Endometrium (tissue), 2 donors: Measurements from ENCODE around the gene SMIM44.

ENCODE experiments used
- FAIRE-seq: peaks from 2 replicates; lab custom pipeline; 2012; peaks lifted over from hg19 to GRCh38; lab: Jason Lieb, UNC
- donor health status: control.
- donor health status: control.

The SMIM44 gene

DNA sequence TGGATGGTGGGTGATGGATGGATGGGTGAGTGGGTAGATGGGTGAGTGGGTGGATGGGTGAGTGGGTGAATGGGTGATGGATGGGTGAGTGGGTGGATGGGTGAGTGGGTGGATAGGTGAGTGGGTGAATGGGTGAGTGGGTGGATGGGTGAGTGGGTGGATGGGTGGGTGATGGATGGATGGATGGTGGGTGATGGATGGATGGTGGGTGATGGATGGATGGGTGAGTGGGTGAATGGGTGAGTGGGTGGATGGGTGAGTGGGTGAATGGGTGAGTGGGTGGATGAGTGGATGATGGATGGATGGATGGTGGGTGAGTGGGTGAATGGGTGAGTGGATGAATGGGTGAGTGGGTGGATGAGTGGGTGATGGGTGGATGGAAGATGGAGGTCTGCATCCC, 5.7 kb downstream of the SMIM44 start:
- FAIRE-seq: no peak

DNA sequence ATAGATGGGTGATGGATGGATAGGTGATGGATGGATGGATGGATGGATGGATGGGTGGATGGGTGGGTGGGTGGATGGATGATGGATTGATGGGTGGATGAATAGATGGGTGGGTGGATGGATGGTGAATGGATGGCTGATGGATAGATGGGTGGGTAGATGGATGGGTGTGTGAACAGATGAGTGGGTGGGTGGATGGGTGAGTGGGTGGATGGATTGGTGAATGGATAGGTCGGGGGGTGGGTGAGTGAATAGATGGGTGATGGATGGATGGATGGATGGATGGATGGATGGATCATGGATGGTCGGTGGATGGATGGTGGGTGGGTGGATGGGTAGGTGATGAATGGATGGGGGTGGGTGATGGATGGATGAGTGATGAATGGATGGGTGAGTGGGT, 6.4 kb downstream of the SMIM44 start:
- no peak for FAIRE-seq

DNA sequence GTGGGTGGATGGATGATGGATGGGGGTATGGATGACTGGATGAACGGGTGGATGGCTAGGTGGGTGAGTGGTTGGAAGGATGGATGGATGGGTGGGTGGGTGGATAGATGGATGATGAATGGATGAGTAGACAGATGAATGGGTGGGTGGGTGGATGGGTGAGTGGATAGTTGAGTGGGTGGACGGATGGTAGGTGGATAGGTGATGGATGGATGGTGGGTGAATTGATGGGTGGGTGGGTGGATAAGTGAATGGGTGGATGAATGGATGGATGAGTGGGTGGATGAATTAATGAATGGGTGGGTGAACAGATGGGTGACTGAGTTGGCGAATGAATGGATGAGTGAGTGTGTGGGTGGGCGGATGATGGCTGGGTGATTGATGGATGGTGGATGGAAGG, 7.8 kb downstream of the SMIM44 start:
- no peak for FAIRE-seq

DNA sequence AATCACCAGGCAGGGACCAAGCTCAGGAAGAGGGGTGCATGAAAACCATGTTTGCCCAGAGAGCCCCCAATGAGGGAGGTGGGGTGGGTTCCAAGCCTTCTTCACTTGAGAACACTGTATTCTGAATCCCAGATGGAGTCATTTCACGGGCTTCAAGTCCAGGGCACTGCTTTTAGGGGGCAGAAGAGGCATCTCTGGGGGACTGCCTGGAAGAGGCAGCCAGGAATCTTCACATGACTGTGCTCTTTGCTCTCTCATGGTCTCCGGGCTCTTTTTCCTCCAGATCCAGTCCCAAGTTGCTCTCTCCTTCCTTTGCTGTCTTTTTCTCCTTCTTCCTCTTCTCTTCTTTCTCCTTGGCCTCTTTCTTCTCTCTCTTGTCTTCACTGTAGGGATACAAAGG, 8.6 kb downstream of the SMIM44 start:
- FAIRE-seq: no peak

DNA sequence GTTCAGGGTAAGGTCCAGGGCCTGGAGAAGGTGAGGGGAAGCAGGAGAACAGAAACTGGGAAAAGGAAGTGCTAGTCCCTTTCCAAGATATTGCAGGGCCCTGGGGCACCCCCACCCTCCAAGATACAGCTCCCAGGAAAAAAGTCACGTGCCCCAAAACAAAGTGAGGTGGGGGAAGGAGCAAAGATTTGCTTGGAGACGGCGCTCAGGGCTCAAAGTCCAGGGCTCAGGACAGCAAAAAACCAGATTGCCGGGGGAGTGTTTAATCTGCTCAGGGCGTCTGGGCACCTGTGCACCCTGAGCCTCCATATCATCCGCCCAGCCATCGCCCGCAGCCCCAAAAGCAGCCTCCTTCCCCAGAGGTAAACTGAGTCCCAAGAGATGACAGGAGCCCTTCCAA, 9.2 kb downstream of the SMIM44 start:
- no peak for FAIRE-seq

DNA sequence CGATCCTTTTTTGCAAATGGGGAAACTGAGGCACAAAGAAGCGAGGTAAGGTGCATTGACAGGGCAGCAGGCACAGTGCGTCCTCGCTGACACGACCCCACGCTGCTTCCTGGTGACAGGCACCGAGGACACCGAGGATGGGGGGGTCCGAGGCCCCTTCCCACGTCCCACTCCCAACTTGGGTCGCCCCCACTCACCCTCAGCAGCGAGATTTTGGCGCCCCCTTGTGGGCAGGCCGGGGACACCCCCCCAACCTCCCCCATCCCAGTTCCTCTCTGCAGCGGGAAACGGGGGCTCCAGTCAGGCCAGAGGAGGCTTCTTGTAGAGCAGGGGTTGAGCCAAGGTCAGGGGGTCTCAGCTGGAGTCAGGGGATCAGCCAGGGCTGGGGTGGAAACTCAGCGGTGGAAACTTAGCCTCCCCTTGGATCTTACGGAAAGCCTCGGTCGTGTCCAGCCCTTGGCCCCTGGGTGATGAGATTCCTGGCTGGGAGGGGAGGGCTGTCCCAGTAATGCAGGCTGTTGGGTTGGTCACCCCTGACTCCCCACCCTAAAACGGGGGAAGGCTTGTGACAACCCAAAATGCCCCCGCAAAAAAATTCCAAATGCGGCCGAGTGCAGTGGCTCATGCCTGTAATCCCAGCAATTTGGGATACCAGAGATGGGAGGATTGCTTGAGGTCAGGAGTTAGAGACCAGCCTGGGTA, 11.1 kb downstream of the SMIM44 start:
- no peak for FAIRE-seq

DNA sequence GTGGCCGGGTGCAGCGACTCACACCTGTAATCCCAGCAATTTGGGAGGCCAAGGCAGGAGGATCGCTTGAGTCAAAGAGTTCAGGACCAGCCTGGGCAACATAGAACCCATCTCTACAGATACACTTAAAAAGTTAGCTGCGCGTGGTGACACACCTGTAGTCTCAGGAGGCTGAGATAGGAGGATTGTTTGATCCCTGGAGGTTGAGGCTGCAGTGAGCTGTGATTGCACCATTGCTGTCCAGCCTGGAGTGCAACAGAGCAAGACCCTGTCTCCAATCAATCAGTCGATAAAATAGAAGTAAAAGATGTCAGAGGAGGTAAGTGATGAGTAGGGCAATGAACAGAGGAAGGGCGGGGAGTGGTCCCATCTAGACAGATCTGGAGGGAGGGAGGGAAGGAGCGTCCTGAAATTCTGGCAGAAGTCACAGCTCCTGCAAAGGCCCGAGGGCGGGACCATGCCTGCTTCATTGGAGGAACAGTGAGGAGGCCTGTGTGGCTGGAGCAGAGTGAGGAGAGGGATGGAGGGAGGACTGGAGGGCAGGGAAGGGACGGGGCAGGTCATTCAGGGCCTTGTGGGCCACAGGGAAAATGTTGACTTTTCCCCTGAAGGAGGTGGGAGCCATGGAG, 12.6 kb downstream of the SMIM44 start:
- no peak for FAIRE-seq

DNA sequence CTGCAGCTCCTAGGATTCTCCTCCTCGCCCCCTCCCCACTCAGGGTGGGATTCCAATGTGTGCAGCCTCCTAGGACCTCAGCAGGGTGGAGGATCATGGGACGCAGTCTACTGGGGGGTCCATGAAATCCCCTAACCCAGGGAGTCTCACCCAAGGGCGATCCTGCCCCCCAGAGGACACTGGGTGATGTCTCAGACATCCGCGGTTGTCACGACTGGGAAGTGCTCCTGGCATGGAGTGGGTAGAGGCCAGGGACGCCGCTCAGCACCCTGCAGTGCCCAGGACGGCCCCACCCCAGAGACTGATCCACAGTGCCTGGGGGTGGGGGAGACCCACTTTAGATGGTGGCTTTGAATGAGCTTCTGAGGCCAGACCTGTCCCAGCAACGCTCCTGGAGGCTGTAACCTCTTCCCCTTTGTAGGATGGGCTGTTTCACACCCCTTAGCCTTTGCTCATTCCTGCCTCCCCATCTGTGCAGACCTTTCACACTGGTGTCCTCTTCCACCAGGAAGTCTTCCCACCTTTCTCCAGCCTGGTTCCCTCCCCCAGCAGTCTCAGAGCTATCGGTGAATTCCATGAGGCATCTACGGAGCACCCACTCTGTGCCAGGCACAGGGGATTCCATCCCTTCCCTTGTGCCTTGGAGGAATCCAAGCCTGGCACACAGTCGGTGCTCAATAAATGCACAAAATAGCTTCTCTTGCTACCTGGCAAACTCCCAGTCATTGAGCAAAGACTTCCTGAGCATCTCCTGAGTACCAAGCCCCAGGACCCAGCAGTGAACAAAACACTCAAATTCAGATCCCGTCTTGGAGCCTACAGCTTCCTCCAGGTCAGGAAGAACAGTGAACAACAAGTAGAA, 13.4 kb downstream of the SMIM44 start:
- no peak for FAIRE-seq

DNA sequence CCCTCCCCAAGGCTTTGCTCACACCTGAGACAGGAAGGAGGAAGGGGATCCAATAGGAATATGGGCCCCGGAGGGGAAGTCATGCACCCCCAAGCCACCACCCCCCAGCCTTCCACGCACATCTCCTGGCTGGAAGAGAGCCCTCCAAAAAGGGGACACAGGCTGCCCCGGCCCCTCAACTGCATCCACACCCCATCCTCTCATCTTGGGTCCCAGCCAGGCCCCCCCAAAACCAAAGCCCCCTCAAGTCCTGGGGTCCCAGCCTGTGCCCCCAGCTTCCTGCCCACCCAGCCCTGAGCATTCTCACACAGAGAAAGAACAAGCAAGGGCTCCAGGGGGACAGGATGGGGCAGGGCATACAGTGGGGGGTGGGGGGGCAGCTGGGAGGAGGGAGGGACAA, 15.0 kb downstream of the SMIM44 start:
- no peak for FAIRE-seq

DNA sequence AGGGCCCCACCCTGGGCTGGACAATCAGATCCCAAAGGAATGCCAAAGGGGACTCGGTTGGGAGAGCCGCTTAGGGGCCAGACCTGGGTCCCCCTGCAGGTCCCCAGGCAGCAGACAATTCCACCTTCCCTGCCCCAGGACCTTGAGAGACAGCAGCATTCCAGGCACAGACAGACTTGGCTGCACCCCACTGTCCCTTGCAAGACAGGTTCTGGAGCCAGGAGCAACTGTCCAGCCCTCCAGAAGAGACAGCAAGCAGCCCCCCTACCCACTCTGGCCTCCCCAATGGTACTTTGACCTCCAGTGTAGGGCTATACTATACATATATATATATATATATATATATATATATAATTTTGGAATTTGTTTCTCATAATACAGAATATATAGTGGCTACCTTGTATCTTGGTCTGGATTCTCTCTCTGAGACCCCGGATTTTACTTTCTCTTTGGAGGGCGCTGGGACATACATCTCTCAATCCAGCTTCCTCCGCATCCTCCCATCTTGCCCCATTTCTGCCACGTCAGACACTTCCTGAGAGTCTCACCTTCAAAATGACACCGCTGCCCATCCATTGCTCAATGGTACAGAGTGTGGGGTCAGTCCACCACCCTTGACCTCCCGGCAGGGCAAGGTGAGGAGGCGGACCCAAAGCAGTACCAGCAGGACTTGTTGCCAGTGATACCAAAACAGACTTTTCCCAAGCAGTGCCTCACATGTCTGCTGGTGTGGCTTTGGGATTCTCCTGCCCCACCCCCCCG, 15.6 kb downstream of the SMIM44 start:
- no peak for FAIRE-seq

DNA sequence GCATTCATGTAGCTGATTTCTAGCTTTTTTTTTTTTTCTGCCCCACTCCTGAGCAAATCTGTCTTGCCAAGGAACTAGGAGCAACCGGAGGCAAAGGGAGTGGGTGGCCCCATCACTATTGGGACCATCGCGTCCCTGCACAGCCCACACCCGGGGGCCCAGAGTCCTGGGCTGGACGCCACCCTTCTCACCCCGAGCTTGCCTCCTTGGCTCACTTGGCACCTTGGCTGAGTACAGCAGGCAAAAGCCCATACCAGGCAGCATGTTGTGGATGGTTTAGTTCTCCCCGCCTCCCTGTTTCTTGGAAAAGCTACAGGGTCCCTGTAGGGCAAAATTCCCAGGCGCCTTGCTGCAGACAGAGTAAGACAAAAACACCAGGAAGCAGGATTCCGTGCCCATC, 16.6 kb downstream of the SMIM44 start:
- FAIRE-seq: no peak

DNA sequence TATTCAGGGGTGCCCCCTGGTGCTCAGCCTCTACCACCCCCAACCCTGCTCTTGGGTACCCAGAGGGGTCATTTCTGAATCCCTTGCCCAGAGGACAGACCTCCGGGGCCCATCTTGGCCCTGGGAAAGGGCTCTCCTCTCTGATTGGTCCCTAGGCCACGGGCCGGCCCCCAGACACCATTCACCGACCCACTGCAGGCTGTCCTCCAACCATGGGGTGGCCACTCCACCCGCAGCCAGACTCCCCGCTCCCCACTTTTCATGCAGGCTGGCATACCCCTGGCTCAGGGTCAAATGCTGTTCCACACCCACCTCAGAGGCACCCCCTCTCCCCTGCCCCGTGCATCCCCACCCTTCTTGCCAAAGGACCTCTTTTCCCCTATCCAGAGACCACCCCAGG, 17.7 kb downstream of the SMIM44 start:
- FAIRE-seq: no peak

DNA sequence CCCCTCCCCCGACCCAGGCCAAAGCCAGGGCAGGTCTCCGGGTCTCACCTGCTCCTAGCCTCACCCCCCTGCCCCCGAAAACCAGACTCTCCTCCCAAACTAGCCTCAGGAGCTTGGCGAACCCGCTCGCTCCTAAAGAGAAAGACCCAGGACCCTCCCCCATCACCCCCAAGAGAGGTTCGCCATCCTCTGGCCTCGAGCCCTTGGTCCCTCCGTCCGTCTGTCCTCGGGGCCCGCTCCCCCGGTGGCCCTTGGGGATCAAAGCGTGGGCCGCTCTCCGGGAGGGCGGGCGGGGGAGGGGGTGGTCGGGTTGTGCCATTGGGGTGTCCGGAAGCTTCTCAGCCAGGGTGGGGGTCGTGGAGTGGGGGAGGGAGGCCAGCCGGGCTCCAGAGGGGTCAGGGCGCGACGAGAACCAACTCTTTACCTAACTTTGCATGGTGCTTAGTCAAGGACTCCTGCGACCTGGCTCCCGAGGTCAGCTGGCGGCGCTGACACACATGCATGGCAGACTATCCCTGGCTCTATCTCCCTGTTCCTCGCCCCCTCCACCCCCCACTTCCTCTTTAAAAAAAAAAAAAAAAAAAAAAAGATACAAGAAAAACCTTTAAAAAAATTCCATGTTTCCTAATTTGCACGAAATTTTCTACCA, 18.5 kb downstream of the SMIM44 start:
- FAIRE-seq: no peak

DNA sequence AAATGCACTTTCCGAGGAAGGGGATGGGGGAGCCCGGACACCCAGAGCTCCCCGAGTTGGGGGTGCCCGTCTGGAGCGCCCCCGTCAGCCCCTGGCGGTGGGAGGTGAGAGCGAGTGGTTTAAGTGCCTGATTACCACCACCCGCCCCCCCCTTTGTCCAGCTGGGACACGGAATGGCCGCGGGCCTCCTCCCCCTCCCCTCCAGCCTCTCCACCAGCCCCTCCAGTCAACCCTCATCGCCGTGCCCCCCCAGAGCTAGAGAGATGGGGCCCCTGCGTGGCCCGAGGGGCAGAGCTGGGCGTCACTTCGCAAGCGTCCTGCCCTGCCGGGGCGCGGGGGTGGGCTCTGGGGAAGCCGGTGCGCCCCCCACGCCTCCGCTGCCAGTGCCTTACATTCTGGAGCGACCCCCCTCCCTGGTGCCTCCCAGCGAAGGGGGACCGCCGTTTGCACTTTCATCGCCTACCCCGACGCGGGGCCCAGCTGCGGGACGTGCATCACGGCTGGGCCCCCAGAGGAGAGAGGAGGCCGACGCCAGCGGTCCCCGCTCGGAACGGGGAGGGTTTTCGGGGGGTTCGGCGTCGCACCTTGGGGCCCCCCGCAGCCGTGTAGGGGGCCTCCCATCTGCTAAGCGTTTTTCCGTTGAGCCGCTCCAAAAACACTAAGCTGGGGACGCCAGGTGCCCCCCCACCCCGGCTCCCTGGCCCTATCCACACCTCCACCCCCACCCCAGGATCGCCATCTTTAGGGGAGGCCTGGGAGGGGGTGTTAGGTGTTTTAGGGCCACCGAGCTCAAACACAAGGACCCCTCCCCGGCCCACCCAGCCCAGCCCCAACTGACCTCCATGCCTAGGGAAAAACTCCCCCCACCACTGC, 19.3 kb downstream of the SMIM44 start:
- FAIRE-seq: no peak

DNA sequence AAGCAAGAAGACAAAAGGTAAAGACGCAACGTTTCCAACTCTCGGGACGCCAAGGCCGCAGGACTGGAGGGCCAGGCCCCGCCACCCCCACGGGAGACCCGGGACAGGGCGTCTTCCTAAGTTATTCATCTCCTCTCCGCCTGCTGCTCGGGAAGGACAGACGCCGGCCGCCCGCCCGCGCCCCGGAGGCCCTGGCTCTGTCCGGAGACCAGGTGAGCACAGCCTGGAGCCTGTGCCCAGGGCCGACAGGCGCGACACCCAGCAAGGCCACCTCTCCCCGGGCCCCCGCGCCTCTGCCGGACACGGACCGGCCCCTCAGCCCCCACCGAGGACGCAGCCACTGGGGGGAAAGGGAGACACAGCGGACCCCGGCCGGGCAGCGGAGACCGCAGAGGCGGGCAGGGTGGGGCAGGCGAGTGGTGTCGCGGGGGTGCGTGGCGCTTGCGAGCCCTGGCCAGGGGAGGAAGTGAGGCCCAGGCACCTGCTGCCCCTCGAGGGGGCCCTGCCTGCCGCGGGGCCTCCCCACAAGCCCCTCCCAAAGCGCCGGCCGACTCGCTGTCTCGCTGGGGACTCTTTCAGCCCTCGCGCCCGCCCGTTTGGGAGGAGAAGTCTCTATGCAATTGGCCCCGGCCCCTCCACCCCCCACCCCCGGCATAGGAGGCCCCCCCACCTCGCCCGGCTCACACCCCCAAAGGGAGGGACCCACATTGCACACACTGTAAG, 20.1 kb downstream of the SMIM44 start:
- no peak for FAIRE-seq

DNA sequence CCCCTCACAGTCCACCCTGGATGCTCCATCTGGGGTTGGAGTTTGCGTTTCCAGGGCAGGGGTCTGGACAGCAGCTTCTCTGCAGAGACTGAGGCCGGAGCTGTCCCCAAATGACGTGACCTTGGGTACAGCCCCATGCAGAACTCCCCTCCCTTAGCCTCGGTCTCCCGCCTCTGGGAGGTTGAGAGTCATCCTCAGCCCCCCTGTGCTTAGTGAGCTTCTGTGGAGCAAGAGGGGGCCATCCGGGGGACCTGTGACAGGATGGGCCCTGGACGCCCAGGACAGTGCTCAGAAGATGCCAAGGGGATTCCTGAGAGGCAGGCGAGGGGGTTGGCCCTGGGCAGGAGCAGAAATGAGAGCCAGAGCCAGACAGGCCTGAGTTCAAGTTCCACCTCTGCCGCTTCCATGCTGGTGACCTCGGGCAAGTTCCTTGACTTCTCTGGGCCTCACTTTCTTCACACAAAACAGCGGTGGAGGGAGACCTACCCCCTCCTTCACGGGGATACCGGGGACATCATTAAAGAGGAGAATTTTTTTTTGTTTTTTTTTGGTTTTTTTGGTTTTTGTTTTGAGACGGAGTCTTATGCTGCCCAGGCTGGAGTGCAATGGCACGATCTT, 23.2 kb downstream of the SMIM44 start:
- no peak for FAIRE-seq

DNA sequence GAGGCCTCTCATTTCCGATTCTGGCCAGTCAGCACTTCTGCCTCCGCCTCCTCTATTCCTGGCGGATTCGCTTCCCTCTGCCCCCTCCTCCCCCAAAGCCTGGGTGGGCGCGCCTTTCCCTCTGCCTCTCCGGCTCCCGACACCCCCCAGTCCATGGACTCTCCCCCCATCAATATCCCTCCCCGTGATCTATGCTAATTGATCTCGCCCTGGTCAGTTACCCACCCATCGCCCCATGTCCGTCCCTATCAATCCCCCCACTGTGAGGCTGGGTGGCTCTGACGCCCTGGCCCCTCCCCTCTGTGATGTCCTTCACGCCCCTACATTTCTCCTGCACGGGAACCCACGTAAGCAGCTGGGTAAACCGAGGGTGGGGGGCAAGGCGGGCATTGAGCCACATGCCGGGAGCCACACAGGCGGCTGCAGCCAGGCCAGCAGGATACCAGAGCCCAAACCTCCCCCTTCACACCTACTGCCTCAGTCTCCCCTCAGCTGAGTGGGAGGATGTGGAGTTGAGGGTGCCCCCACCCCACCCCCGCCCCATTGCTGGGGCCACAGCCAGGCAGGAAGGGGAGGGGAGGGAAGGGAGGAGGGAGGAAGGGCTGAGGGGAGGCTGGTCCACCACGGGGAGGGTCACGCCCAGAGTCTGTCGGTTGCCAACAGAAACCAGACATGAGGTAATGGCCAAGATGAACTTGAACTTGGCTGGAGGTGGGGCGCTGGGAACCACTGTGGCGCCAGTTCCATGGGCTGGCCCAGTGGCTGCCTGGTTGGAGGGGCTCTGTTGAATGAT, 24.0 kb downstream of the SMIM44 start:
- FAIRE-seq: no peak

DNA sequence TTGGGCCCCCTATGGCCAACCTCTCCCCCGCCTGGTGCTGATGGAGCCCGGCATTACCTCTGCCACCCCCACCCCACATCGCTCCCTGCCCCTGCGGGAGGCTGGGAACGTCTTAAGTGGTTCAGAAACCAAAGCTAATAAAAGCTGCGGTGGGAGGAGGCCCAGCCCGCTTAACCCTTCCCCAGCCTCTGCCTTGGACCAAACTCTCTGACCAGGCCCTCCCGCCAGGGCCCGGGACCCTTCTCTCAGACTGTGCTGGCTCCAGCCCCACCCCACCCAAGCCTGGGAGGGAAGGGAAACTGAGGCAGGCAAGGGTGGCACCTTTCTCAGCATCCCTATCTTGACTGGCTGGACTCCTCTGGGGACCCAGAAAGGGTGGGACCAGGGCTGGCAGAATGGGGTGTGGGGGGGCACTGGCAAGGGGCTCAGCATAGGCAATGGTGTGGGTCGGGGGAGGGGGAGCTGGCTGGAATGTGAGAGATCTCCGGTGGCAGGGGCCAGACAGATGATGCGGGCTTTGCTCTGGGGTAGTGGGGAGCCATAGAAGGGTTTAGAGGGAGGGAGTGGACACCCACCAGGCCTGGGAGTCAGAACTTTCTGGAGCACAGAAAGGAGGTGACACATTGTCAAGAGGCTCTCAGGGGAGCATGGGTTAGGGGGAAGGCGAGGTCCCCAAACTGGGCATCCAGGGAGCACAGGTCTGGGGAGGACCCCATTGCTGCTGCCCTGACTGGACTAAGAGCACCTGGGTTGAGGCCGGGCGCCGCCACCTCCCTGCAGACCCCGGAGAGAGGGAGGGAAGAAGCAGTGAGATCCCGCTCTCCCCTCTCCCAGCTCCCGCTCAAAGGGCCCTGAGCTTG, 24.8 kb downstream of the SMIM44 start:
- FAIRE-seq: no peak
